ENCODE data around the gene KATNAL2. TPM values are rescaled to one million over a fixed set of nuclear protein-coding genes. Genes with fewer than 3 reads are reported as not detected.

The KATNAL2 gene
- total RNA-seq, 1 experiment from 2014 or later: 21.7 TPM

- Histone ChIP-seq H3K23ac (ENCODE audit: insufficient read length, low read depth, low read length) (no peak overlapping the region), H3T11ph (ENCODE audit: low read length) (no peak overlapping the region), H3K79me2 (ENCODE audit: insufficient read depth, low read length) (peaks cover 16% of the 10 kb centered on the region; the same call in 1 of the 2 replicates), H2BK12ac (ENCODE audit: insufficient read length, low read depth, low read length) (no peak overlapping the region), H2BK120ac (ENCODE audit: low read depth, low read length, poor library complexity, severe bottlenecking) (no peak overlapping the region), H2AFZ (ENCODE audit: low read length) (no peak overlapping the region), H3K9ac (ENCODE audit: extremely low read depth, insufficient read length, low read length) (no peak overlapping the region), H3K9me3 (ENCODE audit: control insufficient read depth, low read depth, low read length) (no peaks in the 10 kb centered on the region), H2BK5ac (ENCODE audit: insufficient read length, low read length) (no peak overlapping the region), H3K79me1 (ENCODE audit: insufficient read depth, low read depth, low read length, poor library complexity, severe bottlenecking) (peaks cover 13% of the 10 kb centered on the region), H3K4me1 (ENCODE audit: insufficient read depth, low read length) (peaks cover 2% of the 10 kb centered on the region; the same call in 1 of the 2 replicates), H4K91ac (ENCODE audit: insufficient read length, low read depth, low read length) (no peak overlapping the region), H3K27ac (ENCODE audit: insufficient read length, low read depth, low read length) (no peak overlapping the region), H3K18ac (ENCODE audit: insufficient read length, low read depth, low read length) (no peak overlapping the region), H2AK5ac (ENCODE audit: insufficient read length, low read length) (no peak overlapping the region), H3K14ac (ENCODE audit: insufficient read depth, low read length) (no peak overlapping the region), H3K4me2 (ENCODE audit: insufficient read depth, insufficient read length, low read length) (no peak overlapping the region), H3K56ac (ENCODE audit: insufficient read length, low read depth, low read length) (no peak overlapping the region), H4K20me1 (ENCODE audit: control insufficient read depth, insufficient read depth, insufficient read length) (peaks cover 2% of the 10 kb centered on the region), H4K8ac (replicated peaks; ENCODE audit: insufficient read length, low read depth, low read length) (no peak overlapping the region), H3K27me3 (ENCODE audit: insufficient read depth, low read length) (no peaks in the 10 kb centered on the region), H3K4ac (ENCODE audit: low read depth, low read length) (no peak overlapping the region), H2BK15ac (ENCODE audit: low read depth, low read length) (no peak overlapping the region), H2BK20ac (ENCODE audit: low read depth, low read length, poor library complexity, severe bottlenecking) (no peak overlapping the region), H4K5ac (ENCODE audit: insufficient read length, low read depth, low read length) (no peak overlapping the region), H3K23me2 (ENCODE audit: insufficient read length, low read depth, low read length, poor library complexity, severe bottlenecking) (peaks cover 15% of the 10 kb centered on the region)
- DNase-seq: no peak
- no CpG with 5 or more reads among the region's 3 CpGs for WGBS (ENCODE audit: extremely low coverage, insufficient read length, low lambda C conversion rate)
- Mint-ChIP-seq H3K9me3 (no peaks in the 10 kb centered on the region), H3K27ac (no peak overlapping the region), H3K4me3 (no peak overlapping the region), H3K4me1 (peaks cover 16 to 18% of the 10 kb centered on the region in 2 experiments), H3K36me3 (ENCODE audit: insufficient read depth in 1 of 3, low read depth in 3 of 3) (peaks cover 0 to 9% (median 4%) of the 10 kb centered on the region in 3 experiments; a peak in 1 of 7 replicates), H3K27me3 (ENCODE audit: low read depth) (peaks cover 1% of the 10 kb centered on the region)
- TF ChIP-seq CTCF (conservative IDR thresholded peaks at IDR 0.05): no peak
These were observed 228.8 kb downstream of the KATNAL2 start for GRCh38 chr18:47146206-47146605.
